OCI-LY7 (cell line): ENCODE data around the gene CHST8.

Experiments
- EZH2phosphoT487 ChIP-seq: fragments of 200-600 bp; sonication (generic); IDR thresholded peaks from 2 replicates; pipeline ENCODE4 v1.6.1; 2018; ENCODE audit warnings: low read depth, borderline replicate concordance, mild to moderate bottlenecking, mixed run types, antibody characterized with exemption, low read length, moderate library complexity, mixed read lengths
- TF ChIP-seq, protein P1 (sequence below): fragments of 200-600 bp; sonication (generic); conservative IDR thresholded peaks from 2 replicates; pipeline ENCODE4 v1.5.1; 2014; ENCODE audit warnings: mild to moderate bottlenecking, antibody characterized with exemption, low read length, moderate library complexity, mixed read lengths

- TF ChIP-seq, protein P1, sequence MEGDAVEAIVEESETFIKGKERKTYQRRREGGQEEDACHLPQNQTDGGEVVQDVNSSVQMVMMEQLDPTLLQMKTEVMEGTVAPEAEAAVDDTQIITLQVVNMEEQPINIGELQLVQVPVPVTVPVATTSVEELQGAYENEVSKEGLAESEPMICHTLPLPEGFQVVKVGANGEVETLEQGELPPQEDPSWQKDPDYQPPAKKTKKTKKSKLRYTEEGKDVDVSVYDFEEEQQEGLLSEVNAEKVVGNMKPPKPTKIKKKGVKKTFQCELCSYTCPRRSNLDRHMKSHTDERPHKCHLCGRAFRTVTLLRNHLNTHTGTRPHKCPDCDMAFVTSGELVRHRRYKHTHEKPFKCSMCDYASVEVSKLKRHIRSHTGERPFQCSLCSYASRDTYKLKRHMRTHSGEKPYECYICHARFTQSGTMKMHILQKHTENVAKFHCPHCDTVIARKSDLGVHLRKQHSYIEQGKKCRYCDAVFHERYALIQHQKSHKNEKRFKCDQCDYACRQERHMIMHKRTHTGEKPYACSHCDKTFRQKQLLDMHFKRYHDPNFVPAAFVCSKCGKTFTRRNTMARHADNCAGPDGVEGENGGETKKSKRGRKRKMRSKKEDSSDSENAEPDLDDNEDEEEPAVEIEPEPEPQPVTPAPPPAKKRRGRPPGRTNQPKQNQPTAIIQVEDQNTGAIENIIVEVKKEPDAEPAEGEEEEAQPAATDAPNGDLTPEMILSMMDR = no peak
- no peak for TF ChIP-seq EZH2phosphoT487
Observed at GRCh38 chr19:33772102-33772857, 150.5 kb downstream of the CHST8 start.
